Activated CD8-positive, alpha-beta memory T cell treated with anti-CD3 and anti-CD28 coated beads for 36 hours (primary cell): ENCODE measurements around the gene SLC47A2. TPM values are rescaled to one million over a fixed set of nuclear protein-coding genes. Genes with fewer than 3 reads are reported as not detected.

Source experiments
- CTCF ChIA-PET: fragments of 350-600 bp; sonication (Branson Sonifier 250); formaldehyde crosslinking; loops from one replicate; lab custom pipeline; 2021; ENCODE audit warnings: antibody characterized with exemption; lab: Charles Lee
- POLR2A ChIA-PET: fragments of 350-600 bp; sonication (Branson Sonifier 250); formaldehyde crosslinking; loops from one replicate; lab custom pipeline; 2021; ENCODE audit warnings: antibody characterized with exemption; lab: Charles Lee
- total RNA-seq, 2 experiments: library from RNA; stranded (reverse); gene quantifications; one replicate each; pipeline ENCODE4 v1.2.3, GENCODE V29; 2021

SLC47A2 gene
- total RNA-seq, 2 experiments from 2014 or later: not detected

DNA sequence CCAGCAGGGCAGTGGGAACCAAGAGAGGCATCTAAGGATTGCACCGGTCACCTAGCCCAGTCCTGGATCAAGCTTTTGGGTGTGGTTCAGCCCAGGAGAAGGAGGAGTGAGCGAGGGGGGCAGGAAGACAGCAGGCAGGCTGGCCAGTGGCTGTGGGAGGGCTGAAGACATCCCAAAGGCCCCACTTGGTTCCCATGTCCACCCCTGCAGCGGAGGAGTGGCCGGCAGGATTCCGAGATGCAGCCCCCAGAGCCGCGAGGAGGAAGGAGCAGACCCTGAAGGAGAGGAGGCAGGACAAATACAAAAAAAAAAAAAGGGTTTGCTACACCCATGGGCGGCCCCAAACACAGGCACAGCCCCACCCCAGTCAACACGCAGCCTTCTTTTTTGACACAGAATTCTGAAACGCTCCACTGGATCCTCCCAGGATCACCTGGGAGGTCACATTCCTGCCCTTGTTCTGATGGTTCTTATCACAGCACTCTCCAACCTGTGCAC, 1.1 kb upstream of the SLC47A2 start:
- ChIA-PET POLR2A (no interaction called here), CTCF (no interaction called here)

DNA sequence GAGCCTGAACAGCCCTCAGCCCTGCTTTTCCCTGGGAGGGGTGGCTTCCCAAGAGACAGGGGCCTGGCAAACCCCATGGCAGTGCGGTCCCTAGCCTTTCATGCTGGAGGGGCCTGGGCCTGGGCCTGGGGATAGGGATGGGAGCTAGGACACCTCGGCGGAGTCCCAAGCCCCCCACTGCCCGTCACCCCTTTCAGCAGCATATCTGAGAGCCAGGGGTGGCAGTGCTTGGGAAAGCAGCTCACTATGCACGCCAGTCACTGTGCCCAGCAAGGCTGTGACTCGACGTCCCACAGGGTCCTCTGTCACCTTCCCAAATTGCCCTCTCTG, 612 bp upstream of the SLC47A2 start:
- ChIA-PET CTCF (no interaction called here), POLR2A (no interaction called here)

DNA sequence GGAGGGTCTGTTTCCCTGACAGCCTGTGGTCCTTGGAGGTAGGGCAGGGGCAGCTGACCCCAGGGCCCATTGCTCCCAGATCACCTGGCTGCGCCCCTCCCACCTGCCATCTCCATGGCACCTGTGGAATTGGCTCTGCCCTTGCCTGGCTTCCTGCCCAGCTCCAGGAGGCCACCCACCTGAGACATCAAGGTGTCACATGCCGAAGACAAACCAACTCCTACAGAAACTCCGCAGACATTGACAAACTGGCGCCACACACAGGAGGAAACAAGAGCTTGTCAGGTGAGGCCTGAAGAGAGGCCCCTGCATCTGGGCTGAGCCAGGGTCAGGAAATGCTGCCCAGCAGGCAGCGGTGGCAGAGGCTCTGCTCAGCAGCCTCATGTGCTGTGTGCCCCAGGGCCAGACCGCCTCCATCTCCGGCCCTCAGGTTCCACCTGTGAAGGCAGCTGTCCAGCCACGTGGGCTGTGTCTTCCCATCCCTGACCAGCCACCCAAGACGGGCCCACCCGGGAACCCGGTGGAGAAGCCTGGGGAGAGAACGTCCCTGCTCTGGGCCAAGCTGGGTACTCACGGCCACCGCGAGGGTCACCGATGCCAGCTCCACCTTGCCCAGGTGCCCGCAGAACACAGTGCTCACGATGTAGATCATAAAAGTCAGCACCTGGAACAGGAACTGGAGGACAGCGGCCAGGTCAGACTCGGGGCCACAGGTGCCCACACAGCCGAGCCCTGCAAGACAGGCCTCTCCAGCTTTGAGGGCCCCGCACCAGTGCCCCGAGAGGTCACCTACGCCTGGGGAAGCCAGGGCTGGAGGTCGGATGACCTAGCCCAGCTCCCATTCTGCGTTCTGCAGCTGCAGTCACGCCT, 1.6 kb downstream of the SLC47A2 start:
- POLR2A ChIA-PET: no interaction called here
- CTCF ChIA-PET: no interaction called here

DNA sequence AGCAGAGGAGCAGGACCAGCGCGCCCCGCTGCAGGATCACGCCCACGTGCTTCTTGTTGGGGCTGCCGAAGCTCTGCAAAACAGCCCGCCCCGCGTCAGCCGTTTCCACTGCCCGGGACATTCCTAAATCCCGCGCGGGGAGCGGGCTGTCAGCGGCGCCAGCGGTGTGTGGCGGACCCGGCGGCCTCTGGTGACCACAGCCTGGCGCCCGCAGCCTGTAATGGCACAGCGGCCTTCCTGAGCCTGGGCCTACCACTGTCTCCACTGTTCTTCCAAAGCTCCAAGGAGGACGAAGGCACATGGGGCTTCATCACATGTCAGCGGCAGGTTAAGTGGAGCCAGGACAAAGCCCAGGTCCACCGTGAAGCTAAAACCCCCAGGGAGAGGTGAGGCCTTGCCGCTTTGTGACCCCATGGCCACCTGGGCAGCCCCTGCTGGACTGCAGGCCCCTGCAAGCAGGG, 2.5 kb downstream of the SLC47A2 start:
- ChIA-PET CTCF (no interaction called here), POLR2A (no interaction called here)

DNA sequence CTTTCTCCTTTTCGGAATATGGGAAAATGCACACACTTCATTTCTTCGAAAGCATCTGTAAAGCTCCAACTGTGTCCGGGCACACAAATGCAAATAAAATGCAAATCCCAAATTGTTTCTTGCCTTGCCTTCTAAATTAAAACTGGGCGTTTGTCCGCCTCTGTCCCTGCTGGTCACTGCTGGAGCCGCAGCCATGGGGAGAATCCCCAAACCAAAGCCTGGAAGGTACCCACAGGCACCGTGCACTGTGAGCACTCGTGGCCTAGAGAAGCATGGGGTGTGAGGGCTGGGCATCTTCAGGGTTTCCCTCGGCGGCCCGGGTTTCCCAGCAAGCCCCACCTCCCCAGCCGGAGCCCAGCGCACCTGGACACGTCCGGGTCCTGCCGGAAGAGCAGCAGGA, 2.9 kb downstream of the SLC47A2 start:
- POLR2A ChIA-PET: no interaction called here

DNA sequence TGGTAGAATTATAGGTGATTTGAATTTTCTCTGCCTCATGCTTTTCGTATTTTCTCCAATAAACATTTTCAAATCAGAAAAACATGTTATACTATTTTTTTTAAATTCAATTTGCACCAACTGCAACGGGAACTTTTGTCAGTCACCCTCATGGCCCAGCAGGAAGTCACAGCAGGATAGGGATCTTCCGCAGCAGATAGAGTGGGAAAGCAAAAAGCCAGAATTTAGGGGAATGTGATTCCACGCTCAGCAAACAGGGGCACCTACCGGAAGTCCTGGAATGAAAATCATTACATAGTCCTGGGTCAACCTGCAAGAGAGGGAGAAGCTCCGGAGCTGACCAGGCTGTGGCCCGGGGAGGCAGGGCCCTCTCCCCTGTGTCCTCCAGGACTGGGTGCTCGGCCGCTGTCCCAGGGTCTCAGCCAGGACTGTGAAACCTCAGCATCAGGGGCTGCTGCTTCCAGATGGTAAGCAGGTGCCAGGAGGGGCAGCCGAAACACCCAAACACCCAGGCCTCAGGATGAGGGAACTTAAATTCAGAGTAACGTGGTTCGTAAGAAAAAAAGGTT, 3.9 kb downstream of the SLC47A2 start:
- ChIA-PET POLR2A (no interaction called here), CTCF (no interaction called here)

More for the DNA sequence above, 2.9 kb downstream of the SLC47A2 start:
- CTCF ChIA-PET: no interaction called here

DNA sequence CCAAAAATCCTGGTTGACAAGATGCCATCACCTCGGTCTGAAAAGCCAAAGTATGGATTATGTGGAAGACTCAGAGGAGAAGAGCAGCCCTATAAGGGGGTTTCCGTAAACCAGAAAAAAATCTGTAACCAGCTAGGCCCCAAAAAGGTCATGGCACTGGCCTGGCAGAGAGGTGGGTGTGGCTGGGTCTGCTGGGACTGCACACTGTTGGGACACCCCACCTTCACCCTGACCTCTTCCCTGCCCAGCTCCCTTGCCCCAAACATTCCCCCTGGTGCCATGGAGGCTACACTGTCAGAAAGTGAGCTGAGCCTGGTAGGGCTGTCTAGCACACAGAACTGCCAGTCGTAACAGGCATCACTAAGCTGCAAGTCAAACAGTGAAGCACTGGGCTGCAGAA, 6.5 kb downstream of the SLC47A2 start:
- POLR2A ChIA-PET: no interaction called here
- CTCF ChIA-PET: interaction anchor here (1.4 kb wide), 1 partner anchor 57 kb away, joined by 3 read pairs; no protein-coding TSS in a partner anchor

DNA sequence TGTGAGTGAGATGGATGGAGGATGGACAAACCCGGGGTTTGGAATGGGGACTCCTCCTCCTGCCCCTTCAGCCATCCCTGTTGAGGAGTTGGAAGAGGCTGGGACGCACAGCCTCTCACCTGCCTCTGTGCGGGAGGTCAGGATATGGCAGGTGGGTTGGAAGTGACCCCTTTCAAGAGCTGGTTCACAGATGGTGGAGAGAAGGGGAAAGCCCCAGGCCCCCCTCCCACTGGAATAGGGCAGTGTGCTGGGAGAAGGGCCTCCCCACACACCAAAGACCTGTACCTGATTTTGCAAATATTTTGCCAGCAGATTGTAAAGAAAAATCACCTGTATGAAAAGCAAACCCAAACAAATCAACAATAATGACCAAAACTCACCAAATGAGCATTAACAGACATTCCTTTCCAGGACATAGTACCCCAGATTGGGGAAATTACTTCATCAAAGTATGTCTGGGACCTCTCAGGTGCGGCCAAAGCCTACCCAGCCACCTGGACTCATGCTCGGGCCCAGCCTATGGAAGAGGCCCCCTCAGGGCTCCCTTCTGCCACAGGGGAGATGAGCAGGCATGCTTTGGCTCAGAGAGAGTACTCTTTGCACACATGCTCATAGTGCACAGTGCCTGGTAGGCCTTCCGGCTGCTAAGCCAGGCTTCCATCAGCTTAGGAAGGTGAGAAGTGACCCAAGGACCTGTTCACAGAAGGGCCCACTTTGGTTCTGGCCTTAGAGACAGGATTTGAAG, 7.8 kb downstream of the SLC47A2 start:
- ChIA-PET CTCF (no interaction called here), POLR2A (no interaction called here)

DNA sequence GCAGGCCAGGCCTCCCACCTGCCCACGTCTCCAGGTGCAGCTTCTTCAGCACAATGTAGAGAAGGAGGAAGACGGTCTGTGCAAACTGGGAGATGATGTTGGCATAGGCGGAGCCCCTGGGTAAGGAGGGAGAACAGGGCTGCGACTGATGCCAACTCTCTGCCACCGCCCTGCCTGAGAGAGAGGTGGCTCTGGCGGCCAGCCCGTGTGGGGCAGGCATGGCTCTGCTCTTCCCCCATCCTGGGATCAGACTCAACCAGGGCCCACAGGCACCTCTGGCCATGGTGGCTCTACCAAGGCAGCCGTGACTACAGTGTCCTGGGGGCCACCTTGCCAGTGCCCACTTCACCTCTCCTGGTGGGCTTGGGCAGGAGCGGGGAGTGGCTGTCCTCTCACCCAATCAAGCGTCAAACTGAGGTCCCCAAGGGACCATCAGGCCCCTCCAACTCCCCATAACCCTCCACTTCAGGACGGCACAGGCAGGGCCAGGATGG, 8.6 kb downstream of the SLC47A2 start:
- ChIA-PET POLR2A (no interaction called here), CTCF (no interaction called here)

DNA sequence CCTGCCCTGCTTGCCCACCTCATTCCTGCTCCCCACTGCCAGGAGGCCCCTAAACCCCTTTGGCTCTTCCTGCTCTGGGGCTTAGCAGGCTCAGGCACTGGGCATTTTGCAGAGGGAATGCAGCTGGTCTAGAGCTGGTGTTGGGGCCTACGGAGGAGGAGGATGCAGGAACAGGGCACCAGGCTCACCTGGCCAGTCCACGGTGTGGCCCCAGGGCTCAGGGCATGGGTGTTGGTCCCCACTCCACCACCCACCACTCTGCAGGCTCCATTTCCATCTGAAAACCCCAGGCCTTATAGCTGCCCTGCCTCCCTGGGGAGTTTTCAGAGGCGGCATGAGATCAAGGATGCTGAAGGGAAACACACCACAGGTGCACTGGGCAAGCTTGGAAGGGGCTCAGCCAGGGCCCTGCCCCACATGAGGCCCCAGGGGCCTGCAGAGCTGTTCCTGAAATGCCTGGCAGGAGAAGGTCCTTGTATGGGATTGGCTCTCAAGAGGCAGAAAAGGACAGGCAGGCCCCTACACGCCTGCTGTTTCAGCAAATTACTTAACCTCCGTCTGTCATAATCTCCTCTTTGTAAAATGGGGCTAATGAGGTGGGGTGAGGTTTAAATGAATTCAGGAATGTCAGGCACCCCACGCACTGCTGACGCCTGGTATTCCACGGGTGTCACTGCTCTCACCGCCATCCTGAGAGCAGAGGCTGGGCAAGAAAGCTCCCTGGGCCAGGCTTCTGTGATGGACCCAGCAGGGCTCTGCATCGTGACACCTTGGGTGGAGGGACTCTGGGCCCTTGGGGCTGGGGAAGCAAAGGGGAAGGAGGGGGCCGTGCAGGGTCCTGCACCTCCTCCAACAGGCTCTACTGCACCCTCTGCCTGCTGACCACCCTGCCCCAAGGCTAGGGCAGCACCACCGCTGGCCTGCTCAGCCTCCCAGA, 9.3 kb downstream of the SLC47A2 start:
- ChIA-PET POLR2A (no interaction called here), CTCF (no interaction called here)

DNA sequence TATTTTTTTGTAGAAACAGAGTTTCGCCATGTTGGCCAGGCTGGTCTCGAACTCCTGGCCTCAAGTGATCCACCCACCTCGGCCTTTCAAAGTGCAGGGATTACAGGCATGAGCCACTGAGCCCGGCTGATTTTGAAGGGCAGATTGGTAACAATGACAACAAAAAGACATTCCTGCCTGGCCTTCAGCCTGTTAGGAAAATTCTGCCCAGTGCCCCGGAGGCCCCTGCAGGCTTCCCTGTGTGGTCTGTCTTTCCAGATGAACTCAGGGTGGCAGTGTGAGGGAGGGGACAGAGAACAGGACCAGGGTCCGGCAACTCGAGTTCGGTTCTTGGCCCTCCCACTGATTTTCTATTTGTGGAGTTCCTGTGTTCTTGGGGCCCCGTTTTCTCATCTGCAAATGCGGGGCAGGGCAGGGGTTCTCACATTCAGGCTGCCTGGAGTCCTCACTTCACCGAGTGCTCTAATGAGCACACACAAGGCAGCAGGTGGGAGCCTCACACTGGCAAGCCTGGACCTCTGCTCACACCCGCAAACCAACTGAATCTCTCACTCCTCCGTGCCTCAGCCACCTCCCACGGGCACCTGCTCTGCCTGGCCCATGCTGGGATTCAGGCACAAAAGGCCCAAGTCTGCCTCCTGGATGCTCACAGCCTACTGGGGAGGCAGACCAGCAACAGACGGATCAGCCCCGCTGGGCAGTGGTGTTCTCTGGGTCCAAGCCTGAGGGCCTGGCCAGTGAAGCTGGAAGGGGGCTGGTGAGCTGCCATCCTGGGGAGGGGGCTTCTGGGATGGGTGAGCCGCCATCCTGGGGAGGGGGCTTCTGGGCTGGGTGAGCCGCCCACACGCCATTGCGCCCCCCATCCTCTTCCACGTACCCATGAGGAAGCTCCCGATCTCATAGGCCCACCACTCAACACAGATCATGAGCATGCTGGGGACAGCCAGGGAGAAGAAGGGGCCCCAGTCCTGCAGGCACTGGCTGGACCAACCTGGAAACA, 10.3 kb downstream of the SLC47A2 start:
- ChIA-PET CTCF (no interaction called here), POLR2A (no interaction called here)

DNA sequence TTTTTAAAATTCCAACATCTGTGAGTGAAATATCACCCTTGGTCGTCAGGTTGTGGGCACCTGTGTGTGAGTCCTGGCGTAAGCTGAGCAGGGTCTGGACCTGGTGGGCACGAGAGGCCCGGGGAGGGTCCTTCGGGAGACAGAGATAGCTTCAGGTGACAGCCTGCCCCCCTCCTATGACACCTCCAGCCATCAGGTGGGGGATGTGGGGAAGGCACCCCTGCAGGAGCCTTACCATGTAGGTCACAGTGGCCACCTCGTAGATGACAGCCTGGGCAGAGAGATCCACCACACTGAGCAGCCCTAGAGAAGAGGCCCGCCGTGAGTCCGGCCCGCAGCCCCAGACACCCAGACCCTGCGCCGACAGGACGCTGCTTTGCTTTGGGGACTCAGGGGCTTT, 11.2 kb downstream of the SLC47A2 start:
- ChIA-PET POLR2A (no interaction called here), CTCF (no interaction called here)

DNA sequence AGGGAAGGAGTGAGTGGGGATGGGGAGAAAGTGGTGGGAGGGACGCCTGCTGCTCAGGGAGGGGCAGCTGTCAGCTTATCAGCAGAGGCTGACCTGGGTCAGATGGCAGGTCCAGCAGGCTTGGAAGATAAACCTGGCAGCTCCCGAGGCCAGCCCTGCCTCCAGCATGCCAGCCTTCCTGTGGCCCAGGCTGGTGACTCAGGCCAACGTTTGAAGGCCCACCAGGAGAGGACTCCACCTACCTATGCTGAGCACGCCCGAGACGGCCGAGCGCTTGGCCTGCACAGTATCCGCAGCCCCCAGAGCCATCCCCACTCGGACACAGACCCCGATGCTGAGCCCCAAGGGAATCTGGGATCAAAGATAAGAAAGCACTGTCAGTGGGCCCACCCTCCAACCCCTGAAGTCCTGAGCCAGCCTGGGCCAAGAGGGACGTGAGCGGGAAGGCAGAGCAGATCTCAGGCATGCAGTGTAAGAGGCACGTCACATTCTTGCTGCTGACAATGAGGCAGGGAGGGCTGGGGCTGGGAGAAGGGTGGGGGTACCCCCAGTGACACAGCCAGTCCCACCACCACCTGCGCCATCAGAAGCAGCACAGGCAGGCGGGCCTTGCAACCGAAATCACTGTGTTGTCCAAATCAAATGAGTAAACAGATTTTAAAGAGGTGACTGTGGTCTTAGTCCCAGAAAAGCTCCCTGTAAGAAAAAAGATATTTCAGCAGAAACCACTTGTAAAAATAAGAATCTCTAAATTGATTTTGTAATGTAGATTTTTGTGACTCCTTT, 12.4 kb downstream of the SLC47A2 start:
- ChIA-PET CTCF (no interaction called here), POLR2A (no interaction called here)

DNA sequence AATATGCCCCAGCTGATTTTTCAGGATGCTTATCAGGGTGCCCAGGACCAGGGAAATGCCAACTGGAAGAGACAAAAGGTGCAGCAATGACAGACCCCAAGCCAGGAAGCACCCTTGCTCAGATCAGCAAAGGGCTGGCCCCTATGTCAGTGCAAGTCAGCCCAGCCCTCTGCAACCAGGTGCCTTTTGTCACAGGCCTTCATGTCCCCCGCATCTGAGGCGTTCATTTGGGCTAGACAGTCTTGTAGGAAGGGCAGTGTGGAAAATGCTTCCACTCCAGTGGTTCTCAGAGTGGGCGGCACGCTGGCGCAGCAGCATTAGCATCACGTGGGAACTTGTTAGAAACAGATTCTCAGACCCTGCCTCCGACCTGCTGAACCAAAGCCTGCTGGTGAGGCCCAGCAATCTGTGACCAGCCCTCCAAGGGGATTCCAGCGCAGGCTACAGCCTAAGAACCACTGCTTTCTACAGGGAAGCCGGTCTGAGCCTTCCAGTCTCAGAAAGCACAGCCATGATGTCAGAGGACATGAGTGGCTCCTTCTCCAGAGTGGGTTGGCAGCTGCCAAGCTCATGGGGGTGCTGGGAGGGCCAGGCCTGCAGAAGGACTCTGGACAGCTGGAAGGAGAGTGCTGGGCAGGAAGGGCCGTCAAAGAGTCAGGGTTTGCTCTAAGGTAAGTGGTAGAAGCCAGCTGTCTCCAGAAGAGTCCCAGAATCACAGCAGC, 13.1 kb downstream of the SLC47A2 start:
- CTCF ChIA-PET: no interaction called here
- POLR2A ChIA-PET: interaction anchor here (0.6 kb wide), 1 partner anchor 112 kb away, joined by 3 read pairs; no protein-coding TSS in a partner anchor

DNA sequence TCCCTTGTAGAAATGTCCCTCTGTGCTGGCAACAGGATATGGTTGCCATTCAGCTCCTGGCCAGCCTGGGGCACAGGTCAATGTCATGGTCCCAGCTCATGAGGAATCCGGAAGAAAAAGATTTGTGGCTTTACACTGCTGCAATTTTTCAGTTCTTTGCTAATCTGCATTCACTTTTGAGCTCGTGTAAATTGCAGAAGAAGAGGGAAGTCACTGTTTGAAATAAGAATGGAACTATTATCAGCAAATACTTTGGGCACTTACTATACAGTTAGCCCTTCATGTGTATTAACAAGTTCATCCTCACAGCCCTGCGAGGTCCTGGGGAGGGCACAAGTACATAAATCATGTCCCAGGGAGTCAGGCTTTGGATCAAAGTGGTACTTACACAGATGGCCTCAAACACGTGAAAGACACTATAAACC, 14.2 kb downstream of the SLC47A2 start:
- ChIA-PET CTCF (no interaction called here), POLR2A (interaction anchor here (0.6 kb wide), 1 partner anchor 113 kb away, joined by 3 read pairs; no protein-coding TSS in a partner anchor)

DNA sequence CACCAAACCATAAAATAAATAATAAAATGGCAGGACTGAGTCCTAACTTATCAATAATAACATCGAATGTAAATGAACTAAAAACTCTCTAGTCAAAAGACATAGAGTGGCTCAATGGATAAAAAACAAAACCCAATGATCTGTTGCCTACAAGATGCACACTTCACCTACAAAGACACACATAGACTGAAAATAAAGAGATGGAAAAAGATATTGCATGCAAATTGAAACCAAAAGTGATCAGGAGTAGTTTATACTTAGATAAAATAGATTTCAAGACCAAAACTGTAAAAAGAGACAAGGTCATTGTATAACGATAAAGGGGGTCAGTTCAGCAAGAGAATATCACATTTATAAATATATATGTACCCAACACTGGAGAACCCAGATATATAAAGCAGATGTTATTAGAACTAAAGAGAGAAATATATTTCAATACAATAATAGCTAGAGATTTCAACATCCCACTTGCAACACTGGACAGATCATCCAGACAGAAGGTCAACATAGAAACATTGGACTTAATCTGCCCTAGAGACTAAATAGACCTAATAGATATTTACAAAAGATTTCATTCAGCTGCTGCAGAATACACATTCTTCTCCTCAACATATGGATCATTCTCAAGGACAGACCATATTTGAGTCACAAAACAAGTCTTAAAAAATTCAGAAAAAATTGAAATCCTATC, 29.8 kb downstream of the SLC47A2 start:
- ChIA-PET CTCF (no interaction called here), POLR2A (no interaction called here)
